IMR-90 (cell line): ENCODE measurements around the gene C16orf92. TPM values are rescaled to one million over a fixed set of nuclear protein-coding genes. Genes with fewer than 3 reads are reported as not detected.

Source experiments
- ATAC-seq: fragments of 200-7000 bp; cut with Tn5 transposase; 2 replicates; pipeline ENCODE4 v1.9.1; 2020; ENCODE audit warnings: low read depth, mild to moderate bottlenecking, moderate library complexity
- BruUV-seq: library from RNA; stranded (reverse); fragments of 400-500 nt; replicated peaks from 2 replicates; lab custom pipeline; 2021; lab: Mats Ljungman, UMichigan
- CTCF ChIA-PET: fragments of 300-600 bp; formaldehyde crosslinking; extraction: SDS; loops from one replicate; lab custom pipeline; 2021; ENCODE audit warnings: antibody characterized with exemption; lab: Yijun Ruan, JAX
- POLR2A ChIA-PET: fragments of 300-600 bp; sonication (Branson Sonifier 250); formaldehyde crosslinking; loops from one replicate; lab custom pipeline; 2022; ENCODE audit warnings: antibody characterized with exemption; ENCODE audit not compliant: unreplicated experiment; lab: Charles Lee
- DNase-seq: peaks from one replicate; pipeline ENCODE4 v3.0.0; 2013
- H2AFZ ChIP-seq: replicated peaks from 2 replicates; pipeline ENCODE3; 2013; ENCODE audit warnings: low read length, mild to moderate bottlenecking; ENCODE audit not compliant: poor library complexity
- H2AK5ac ChIP-seq: 2 replicates; pipeline ENCODE4 v1.6.1; 2013; ENCODE audit warnings: low read depth, low read length, inconsistent platforms
- H2AK9ac ChIP-seq: replicated peaks from 2 replicates; pipeline ENCODE3; 2013; ENCODE audit warnings: mild to moderate bottlenecking, low read depth, low read length, moderate library complexity; ENCODE audit not compliant: poor library complexity
- H2BK120ac ChIP-seq: 2 replicates; pipeline ENCODE4 v1.6.1; 2013; ENCODE audit warnings: low read depth, low read length, inconsistent platforms
- H2BK15ac ChIP-seq: 3 replicates; pipeline ENCODE4 v1.6.1; 2013; ENCODE audit warnings: low read depth, low read length, inconsistent platforms
- H2BK20ac ChIP-seq: 2 replicates; pipeline ENCODE4 v1.6.1; 2013; ENCODE audit warnings: low read depth, mild to moderate bottlenecking, inconsistent platforms, low read length, moderate library complexity
- H2BK5ac ChIP-seq: 2 replicates; pipeline ENCODE4 v1.6.1; 2013; ENCODE audit warnings: mild to moderate bottlenecking, low read depth, low read length, inconsistent platforms; ENCODE audit not compliant: poor library complexity, severe bottlenecking
- H3K14ac ChIP-seq: replicated peaks from 2 replicates; pipeline ENCODE4 v1.6.1; 2013; ENCODE audit warnings: low read depth, low read length, inconsistent platforms
- H3K18ac ChIP-seq: 2 replicates; pipeline ENCODE4 v1.6.1; 2013; ENCODE audit warnings: low read depth, low read length, control low read depth
- H3K23ac ChIP-seq: 2 replicates; pipeline ENCODE4 v1.6.1; 2013; ENCODE audit warnings: low read depth, low read length, inconsistent platforms
- H3K27ac ChIP-seq: 2 replicates; pipeline ENCODE4 v1.5.1; 2013; ENCODE audit warnings: mild to moderate bottlenecking, control low read depth, low read length; ENCODE audit not compliant: insufficient read depth
- H3K27me3 ChIP-seq: 2 replicates; pipeline ENCODE4 v1.6.1; 2013; ENCODE audit warnings: low read length; ENCODE audit not compliant: control insufficient read depth, insufficient read depth
- H3K36me3 ChIP-seq: 2 replicates; pipeline ENCODE4 v1.6.1; 2013; ENCODE audit warnings: low read length, mixed read lengths; ENCODE audit not compliant: control insufficient read depth, insufficient read depth
- H3K4ac ChIP-seq: 2 replicates; pipeline ENCODE4 v1.6.1; 2013; ENCODE audit warnings: low read depth, low read length, inconsistent platforms
- H3K4me1 ChIP-seq: 2 replicates; pipeline ENCODE4 v1.6.1; 2013; ENCODE audit warnings: low read length, mixed read lengths; ENCODE audit not compliant: control insufficient read depth, insufficient read depth
- H3K4me2 ChIP-seq: 2 replicates; pipeline ENCODE4 v1.6.1; 2013; ENCODE audit warnings: low read depth, mild to moderate bottlenecking, control low read depth, low read length, moderate library complexity
- H3K4me3 ChIP-seq: 2 replicates; pipeline ENCODE4 v1.5.1; 2013; ENCODE audit warnings: low read depth, mild to moderate bottlenecking, control low read depth, low read length, moderate library complexity; ENCODE audit not compliant: insufficient read depth
- H3K56ac ChIP-seq: 2 replicates; pipeline ENCODE4 v1.6.1; 2013; ENCODE audit warnings: low read length, inconsistent platforms; ENCODE audit not compliant: insufficient read depth; ENCODE audit errors: extremely low read depth
- H3K79me1 ChIP-seq, 2 experiments: 2 replicates each; pipeline ENCODE4 v1.6.1; 2013; ENCODE audit warnings: low read length in 2 of 2, inconsistent platforms in 1 of 2, low read depth in 1 of 2
- H3K9ac ChIP-seq: 2 replicates; pipeline ENCODE4 v1.6.1; 2013; ENCODE audit warnings: low read depth, low read length, control low read depth
- H3K9me1 ChIP-seq: 2 replicates; pipeline ENCODE4 v1.6.1; 2013; ENCODE audit warnings: low read length, inconsistent platforms; ENCODE audit not compliant: insufficient read depth
- H3K9me3 ChIP-seq: 2 replicates; pipeline ENCODE4 v1.6.1; 2013; ENCODE audit warnings: low read length; ENCODE audit not compliant: control insufficient read depth, insufficient read depth
- H4K20me1 ChIP-seq: 2 replicates; pipeline ENCODE4 v1.6.1; 2013; ENCODE audit warnings: low read length, inconsistent platforms; ENCODE audit not compliant: insufficient read depth
- H4K5ac ChIP-seq: 2 replicates; pipeline ENCODE4 v1.6.1; 2013; ENCODE audit warnings: mild to moderate bottlenecking, low read depth, low read length, control low read depth
- H4K8ac ChIP-seq, 2 experiments: 2 replicates each; pipeline ENCODE4 v1.6.1; 2013; ENCODE audit warnings: low read depth in 2 of 2, low read length in 2 of 2, control low read depth in 1 of 2, inconsistent platforms in 1 of 2
- H4K91ac ChIP-seq: 2 replicates; pipeline ENCODE4 v1.6.1; 2013; ENCODE audit warnings: low read depth, low read length, inconsistent platforms; ENCODE audit not compliant: insufficient read depth
- CEBPB ChIP-seq: IDR thresholded peaks from 2 replicates; pipeline ENCODE4 v1.6.1; 2012; ENCODE audit warnings: low read depth, low read length, improper control_type of control experiment
- MAZ ChIP-seq: IDR thresholded peaks from 2 replicates; pipeline ENCODE4 v1.6.1; 2012; ENCODE audit warnings: low read depth, mild to moderate bottlenecking, low read length, improper control_type of control experiment, moderate library complexity, borderline replicate concordance
- MXI1 ChIP-seq: IDR thresholded peaks from 2 replicates; pipeline ENCODE4 v1.6.1; 2012; ENCODE audit warnings: low read depth, mild to moderate bottlenecking, low read length, moderate library complexity, borderline replicate concordance
- NFE2L2 ChIP-seq: fragments of 150-350 bp; IDR thresholded peaks from 2 replicates; pipeline ENCODE4 v1.6.1; 2016; ENCODE audit warnings: low read depth, mild to moderate bottlenecking, low read length
- POLR2A ChIP-seq: IDR thresholded peaks from 2 replicates; pipeline ENCODE4 v1.6.1; 2012; ENCODE audit warnings: mild to moderate bottlenecking, low read depth, low read length
- RAD21 ChIP-seq: IDR thresholded peaks from 2 replicates; pipeline ENCODE4 v1.6.1; 2012; ENCODE audit warnings: low read length, improper control_type of control experiment
- RCOR1 ChIP-seq: IDR thresholded peaks from 2 replicates; pipeline ENCODE4 v1.6.1; 2012; ENCODE audit warnings: mild to moderate bottlenecking, low read length, improper control_type of control experiment; ENCODE audit not compliant: insufficient replicate concordance
- WGBS, 2 experiments: methylation state at CpG; one replicate each; pipeline versions ENCODE4 v1.1.5 to v1.1.7; 2013; ENCODE audit warnings: missing lambda C conversion rate in 2 of 2; ENCODE audit not compliant: insufficient read length in 1 of 2; ENCODE audit errors: extremely low coverage in 2 of 2; 5-methylcytosine and 5-hydroxymethylcytosine counted together
- dilution Hi-C: fragments of 300-500 bp; cut with HindIII; formaldehyde crosslinking; loops from one replicate; pipeline ENCODE4 v1.14.3; 2018; ENCODE audit warnings: low sequenced_read_pairs; ENCODE audit not compliant: unreplicated experiment
- in situ Hi-C: fragments of 300-500 bp; cut with MboI; formaldehyde crosslinking; loops from 3 replicates; pipeline ENCODE4 v1.14.3; 2019; ENCODE audit warnings: low sequenced_read_pairs, inconsistent platforms, mixed read lengths
- intact Hi-C: fragments of 100-400 bp; cut with micrococcal nuclease; formaldehyde crosslinking; loops from 2 replicates; pipeline ENCODE4 v1.10.0; 2022
- polyA plus RNA-seq, 3 experiments: library from polyadenylated mRNA; depleted of rRNA; stranded (reverse); fragments of >200 nt; gene quantifications; 2 replicates each; pipeline ENCODE4 v1.2.3, GENCODE V29; 2012; ENCODE audit warnings: low replicate concordance in 1 of 3
- total RNA-seq: library from RNA; depleted of rRNA; stranded (reverse); fragments of >200 nt; gene quantifications from 2 replicates; pipeline ENCODE4 v1.2.3, GENCODE V29; 2012

C16orf92 gene
- total and polyA plus RNA-seq, 2 of the 4 experiments (the other 2 are of a cell fraction): not detected

- H4K91ac ChIP-seq: no peak overlapping the region
- no peak overlapping the region for H3K27ac ChIP-seq
- no peak for DNase-seq
- dilution Hi-C loops: no loop called here
- H3K9ac ChIP-seq: no peak overlapping the region
- no peak overlapping the region for H3K4ac ChIP-seq
- H2AK9ac ChIP-seq: no peak overlapping the region
- no peak overlapping the region for H3K4me3 ChIP-seq
- POLR2A ChIA-PET: no interaction called here
- 100% methylated on average over 1 of the region's 9 CpGs; no CpG with 5 or more reads in 1 of the 2 experiments for WGBS, 2 experiments
- no peaks in the 10 kb centered on the region for H3K27me3 ChIP-seq
- in situ Hi-C loops: no loop called here
- CTCF ChIA-PET: no interaction called here
- TF ChIP-seq MAZ (no peak), NFE2L2 (no peak), RAD21 (no peak), POLR2A (no peak), RCOR1 (no peak), MXI1 (no peak), CEBPB (no peak)
- no peak overlapping the region for H4K5ac ChIP-seq
- H3K23ac ChIP-seq: no peak overlapping the region
- intact Hi-C loops: no loop called here
- no peak overlapping the region for H2BK20ac ChIP-seq
- peaks cover 13% of the 10 kb centered on the region; the same call in 1 of the 2 replicates for H3K4me1 ChIP-seq
- no peak overlapping the region for H3K4me2 ChIP-seq
- no peaks in the 10 kb centered on the region for H3K9me3 ChIP-seq
- H3K36me3 ChIP-seq: peaks cover 49% of the 10 kb centered on the region
- no peak overlapping the region for H2BK15ac ChIP-seq
- H2AK5ac ChIP-seq: no peak overlapping the region
- H3K56ac ChIP-seq: no peak overlapping the region
- no peak overlapping the region for H4K8ac ChIP-seq
- H3K18ac ChIP-seq: no peak overlapping the region
- H3K79me1 ChIP-seq: peaks cover 11 to 71% of the 10 kb centered on the region in 2 experiments
- peaks cover 28% of the 10 kb centered on the region for H3K9me1 ChIP-seq
- no peak overlapping the region for H2AFZ ChIP-seq
- peaks cover 44% of the 10 kb centered on the region for H4K20me1 ChIP-seq
- H2BK5ac ChIP-seq: no peak overlapping the region
- ATAC-seq: no peak
- H2BK120ac ChIP-seq: no peak overlapping the region
- H3K14ac ChIP-seq: no peak overlapping the region
- BruUV-seq: no TSS peak
Measured at GRCh38 chr16:29978564-29979270, 44.3 kb upstream of the C16orf92 start.
